ENCODE data around the gene CNTROB. TPM values are rescaled to one million over a fixed set of nuclear protein-coding genes. Genes with fewer than 3 reads are reported as not detected.
A peak's percentile ranks its signal among the peaks of the same experiment; 100 is the strongest.

Gene CNTROB
- total RNA-seq, 1 donor from 2014 or later: 13.7 TPM

GRCh38 chr17:7910711-7911110 lies 21.3 kb upstream of the CNTROB start:
- intact Hi-C loops (cut with DNase I): loop anchor here (5.0 kb wide), 1 partner anchor 147 kb away; no protein-coding TSS in a partner anchor
- DNase-seq (ENCODE audit: low spot score in 2 of 2): no peak
- Histone ChIP-seq H3K4me3 (no peak overlapping the region), H3K36me3 (peaks cover 56% of the 10 kb centered on the region in 2 donors), H3K27ac (no peak overlapping the region), H3K4me1 (peaks cover 6% of the 10 kb centered on the region in 2 donors), H3K27me3 (no peaks in the 10 kb centered on the region), H3K9me3 (no peaks in the 10 kb centered on the region)
- no peak for TF ChIP-seq CTCF (IDR thresholded peaks at IDR 0.05)

- H3K4me1 ChIP-seq: peaks cover 6% of the 10 kb centered on the region in 2 donors
- no peak for DNase-seq (ENCODE audit: low spot score in 2 of 2)
- intact Hi-C loops (cut with DNase I): loop anchor here (5.0 kb wide), 1 partner anchor 146 kb away; no protein-coding TSS in a partner anchor
- peaks cover 52% of the 10 kb centered on the region in 2 donors for H3K36me3 ChIP-seq
- no peak overlapping the region for H3K4me3 ChIP-seq
- TF ChIP-seq CTCF (IDR thresholded peaks at IDR 0.05): no peak
- H3K9me3 ChIP-seq: no peaks in the 10 kb centered on the region
- H3K27me3 ChIP-seq: no peaks in the 10 kb centered on the region
- no peak overlapping the region for H3K27ac ChIP-seq
These were observed 20.9 kb upstream of the CNTROB start for GRCh38 chr17:7911116-7911515.

- H3K4me1 ChIP-seq: peaks cover 6 to 11% of the 10 kb centered on the region in 2 donors
- no peak for DNase-seq (ENCODE audit: low spot score in 2 of 2)
- TF ChIP-seq CTCF (IDR thresholded peaks at IDR 0.05): peak; percentile 63 to 72 (median 66)
- no peaks in the 10 kb centered on the region for H3K9me3 ChIP-seq
- intact Hi-C loops (cut with DNase I): loop anchor here (1.0 to 5.0 kb wide), 2 partner anchors 77 to 144 kb away; no protein-coding TSS in a partner anchor
- H3K27me3 ChIP-seq: no peaks in the 10 kb centered on the region
- no peak overlapping the region for H3K4me3 ChIP-seq
- peaks cover 33% of the 10 kb centered on the region in 2 donors for H3K36me3 ChIP-seq
- H3K27ac ChIP-seq: no peak overlapping the region
These were observed 19.0 kb upstream of the CNTROB start for GRCh38 chr17:7912927-7913524.

GRCh38 chr17:7915179-7915610 lies 16.8 kb upstream of the CNTROB start:
- Histone ChIP-seq H3K36me3 (peaks cover 11 to 14% of the 10 kb centered on the region in 2 donors), H3K4me1 (peaks cover 6 to 11% of the 10 kb centered on the region in 2 donors), H3K27ac (peak overlapping the region; percentile 92 to 97), H3K4me3 (peak overlapping the region; percentile 53 to 65), H3K27me3 (no peaks in the 10 kb centered on the region), H3K9me3 (no peaks in the 10 kb centered on the region)
- TF ChIP-seq CTCF (IDR thresholded peaks at IDR 0.05): no peak
- peak in 1 of 2 donors; percentile 71 for DNase-seq (ENCODE audit: low spot score in 2 of 2)
- intact Hi-C loops (cut with DNase I): loop anchor here (2.0 to 5.0 kb wide), 3 partner anchors 26 to 307 kb away; partner anchors contain the start of genes CHD3 and NAA38

- H3K27me3 ChIP-seq: no peaks in the 10 kb centered on the region
- H3K36me3 ChIP-seq: peaks cover 5 to 8% of the 10 kb centered on the region in 2 donors
- H3K4me3 ChIP-seq: peak within 1 kb of the TSS; percentile 53 to 65
- H3K9me3 ChIP-seq: no peaks in the 10 kb centered on the region
- no peak for TF ChIP-seq CTCF (IDR thresholded peaks at IDR 0.05)
- intact Hi-C loops (cut with DNase I): loop anchor here (1.0 to 5.0 kb wide), 4 partner anchors 16 to 307 kb away; partner anchors contain the start of genes CHD3, NAA38 and TRAPPC1
- H3K27ac ChIP-seq: peak within 1 kb of the TSS; percentile 92 to 97
- DNase-seq (ENCODE audit: low spot score in 2 of 2): peak; percentile 60 to 95
- peaks cover 6 to 11% of the 10 kb centered on the region in 2 donors for H3K4me1 ChIP-seq
These were observed 16.2 kb upstream of the CNTROB start, which contains the start of gene RNF227 for GRCh38 chr17:7915611-7916384. Gene RNF227 (minus strand): TSS chr17:7916289. CDS start chr17:7916195, 94 bp downstream.
